Measurements from ENCODE around the gene MRPL27. TPM values are rescaled to one million over a fixed set of nuclear protein-coding genes. Genes with fewer than 3 reads are reported as not detected.

MRPL27 gene
- total RNA-seq, 2 experiments from 2014 or later, result 13.7 to 14.8 TPM

GRCh38 chr17:50365649-50366393 is 7.2 kb downstream of the MRPL27 start:
- DNase-seq, result no peak
- ATAC-seq (ENCODE audit: poor library complexity), result no peak
- H3K27ac Mint-ChIP-seq, result no peak overlapping the region
- ChIA-PET CTCF (interaction anchor here (1.6 kb wide), 1 partner anchor 31 kb away, joined by 7 read pairs; the partner anchor contains the start of gene LRRC59), POLR2A (no interaction called here)
- H3K27me3 Mint-ChIP-seq, result no peaks in the 10 kb centered on the region
- H3K4me3 Mint-ChIP-seq, result no peak overlapping the region
- no peak overlapping the region for H3K4me3 ChIP-seq (ENCODE audit: low read length)
- H3K4me1 Mint-ChIP-seq (ENCODE audit: low read depth), result peaks cover 9% of the 10 kb centered on the region
- no peak for TF ChIP-seq CTCF (IDR thresholded peaks at IDR 0.05)
- H3K27me3 ChIP-seq (ENCODE audit: control insufficient read depth in 1 of 2, insufficient read depth in 2 of 2, low read length in 2 of 2), result no peaks in the 10 kb centered on the region
- peaks cover 57% of the 10 kb centered on the region for H3K36me3 Mint-ChIP-seq (ENCODE audit: low read depth)
- intact Hi-C loops (cut with DNase I, micrococcal nuclease), result loop anchor here in 1 of 2 experiments (5.0 kb wide), 1 partner anchor 904 kb away; no protein-coding TSS in a partner anchor
- H3K4me1 ChIP-seq (ENCODE audit: insufficient read depth, low read length), result peaks cover 11% of the 10 kb centered on the region
- no peaks in the 10 kb centered on the region for H3K9me3 Mint-ChIP-seq
- H3K27ac ChIP-seq (ENCODE audit: low read depth in 1 of 2, low read length in 2 of 2), result no peak overlapping the region
- H3K36me3 ChIP-seq (ENCODE audit: insufficient read depth, low read length), result peaks cover 61% of the 10 kb centered on the region
- H3K9me3 ChIP-seq (ENCODE audit: control insufficient read depth in 1 of 2, insufficient read depth in 1 of 2, low read length in 2 of 2), result no peaks in the 10 kb centered on the region

- no peak for TF ChIP-seq CTCF (IDR thresholded peaks at IDR 0.05)
- Mint-ChIP-seq H3K4me3 (no peak overlapping the region), H3K27me3 (no peaks in the 10 kb centered on the region), H3K36me3 (ENCODE audit: low read depth) (peaks cover 53% of the 10 kb centered on the region), H3K27ac (no peak overlapping the region), H3K4me1 (ENCODE audit: low read depth) (peaks cover 9% of the 10 kb centered on the region), H3K9me3 (no peaks in the 10 kb centered on the region)
- ChIA-PET POLR2A (no interaction called here), CTCF (interaction anchor here (1.6 kb wide), 1 partner anchor 32 kb away, joined by 7 read pairs; the partner anchor contains the start of gene LRRC59)
- ATAC-seq (ENCODE audit: poor library complexity) (no peak), DNase-seq (no peak)
- no peak overlapping the region for H3K27ac ChIP-seq (ENCODE audit: low read depth in 1 of 2, low read length in 2 of 2)
- H3K4me3 ChIP-seq (ENCODE audit: low read length), result no peak overlapping the region
- H3K36me3 ChIP-seq (ENCODE audit: insufficient read depth, low read length), result peaks cover 57% of the 10 kb centered on the region
- intact Hi-C loops (cut with DNase I, micrococcal nuclease), result loop anchor here in 1 of 2 experiments (5.0 kb wide), 1 partner anchor 903 kb away; no protein-coding TSS in a partner anchor
- no peaks in the 10 kb centered on the region for H3K9me3 ChIP-seq (ENCODE audit: control insufficient read depth in 1 of 2, insufficient read depth in 1 of 2, low read length in 2 of 2)
- peaks cover 11% of the 10 kb centered on the region for H3K4me1 ChIP-seq (ENCODE audit: insufficient read depth, low read length)
- H3K27me3 ChIP-seq (ENCODE audit: control insufficient read depth in 1 of 2, insufficient read depth in 2 of 2, low read length in 2 of 2), result no peaks in the 10 kb centered on the region
These were observed 7.8 kb downstream of the MRPL27 start for GRCh38 chr17:50365165-50365564.

- CTCF ChIA-PET, result interaction anchor here (1.6 kb wide), 1 partner anchor 33 kb away, joined by 7 read pairs; the partner anchor contains the start of gene LRRC59
- Histone ChIP-seq H3K4me1 (ENCODE audit: insufficient read depth, low read length) (peaks cover 11% of the 10 kb centered on the region), H3K27ac (ENCODE audit: low read depth in 1 of 2, low read length in 2 of 2) (no peak overlapping the region), H3K36me3 (ENCODE audit: insufficient read depth, low read length) (peaks cover 57% of the 10 kb centered on the region), H3K4me3 (ENCODE audit: low read length) (no peak overlapping the region), H3K27me3 (ENCODE audit: control insufficient read depth in 1 of 2, insufficient read depth in 2 of 2, low read length in 2 of 2) (no peaks in the 10 kb centered on the region), H3K9me3 (ENCODE audit: control insufficient read depth in 1 of 2, insufficient read depth in 1 of 2, low read length in 2 of 2) (no peaks in the 10 kb centered on the region)
- Mint-ChIP-seq H3K27ac (no peak overlapping the region), H3K4me3 (no peak overlapping the region), H3K27me3 (no peaks in the 10 kb centered on the region), H3K9me3 (no peaks in the 10 kb centered on the region), H3K4me1 (ENCODE audit: low read depth) (peaks cover 9% of the 10 kb centered on the region), H3K36me3 (ENCODE audit: low read depth) (peaks cover 49% of the 10 kb centered on the region)
- intact Hi-C loops (cut with DNase I, micrococcal nuclease), result loop anchor here in 1 of 2 experiments (5.0 kb wide), 2 partner anchors 33 to 902 kb away; partner anchors contain the start of gene LRRC59
- no peak for DNase-seq
- TF ChIP-seq CTCF (IDR thresholded peaks at IDR 0.05), result no peak
- POLR2A ChIA-PET, result no interaction called here
- ATAC-seq (ENCODE audit: poor library complexity), result no peak
These were observed 8.3 kb downstream of the MRPL27 start for GRCh38 chr17:50364715-50365114.
